H1 (cell line): ENCODE results near the gene NID1. TPM values are rescaled to one million over a fixed set of nuclear protein-coding genes. Genes with fewer than 3 reads are reported as not detected.

Source experiments
- HDAC6 ChIP-seq: IDR thresholded peaks from one replicate; pipeline ENCODE4 v1.7.1; 2012; ENCODE audit warnings: low read depth, mild to moderate bottlenecking, inconsistent platforms, low read length, moderate library complexity
- NANOG ChIP-seq: IDR thresholded peaks from 2 replicates; pipeline ENCODE4 v1.6.1; 2011; ENCODE audit warnings: low read length, low read depth, mild to moderate bottlenecking, inconsistent platforms; ENCODE audit not compliant: insufficient read depth, poor library complexity, severe bottlenecking
- ZNF274 ChIP-seq: IDR thresholded peaks from 2 replicates; pipeline ENCODE4 v1.7.0; 2012; ENCODE audit warnings: low read length, borderline replicate concordance; ENCODE audit errors: extremely low read depth
- polyA plus RNA-seq, 7 experiments: library from polyadenylated mRNA; depleted of rRNA in 3 of 7; stranded (reverse) in 5 of 7; unstranded in 2 of 7; fragments of >200 nt in 5 of 7; fragments of 200-250 nt in 2 of 7; gene quantifications; 1 replicate in 5 of 7; 2 replicates in 1 of 7; 4 replicates in 1 of 7; pipeline versions ENCODE4 v1.2.1 to v1.2.3, GENCODE V29; 2011 to 2013; ENCODE audit warnings: missing spikeins in 2 of 7, mixed read lengths in 2 of 7
- total RNA-seq: library from RNA; stranded (reverse); fragmentation: NEBNext Ultra II Directional; extraction: Animal tissue kit (Norgen Biotek cat#: 25700); gene quantifications from 2 replicates; pipeline ENCODE4 v1.2.1, GENCODE V29; 2021

NID1 gene
- total and polyA plus RNA-seq, 2 of the 8 experiments (the other 6 are each of a cell fraction or from before 2014, with no cell fraction given), result 20.9 to 25.4 TPM

DNA sequence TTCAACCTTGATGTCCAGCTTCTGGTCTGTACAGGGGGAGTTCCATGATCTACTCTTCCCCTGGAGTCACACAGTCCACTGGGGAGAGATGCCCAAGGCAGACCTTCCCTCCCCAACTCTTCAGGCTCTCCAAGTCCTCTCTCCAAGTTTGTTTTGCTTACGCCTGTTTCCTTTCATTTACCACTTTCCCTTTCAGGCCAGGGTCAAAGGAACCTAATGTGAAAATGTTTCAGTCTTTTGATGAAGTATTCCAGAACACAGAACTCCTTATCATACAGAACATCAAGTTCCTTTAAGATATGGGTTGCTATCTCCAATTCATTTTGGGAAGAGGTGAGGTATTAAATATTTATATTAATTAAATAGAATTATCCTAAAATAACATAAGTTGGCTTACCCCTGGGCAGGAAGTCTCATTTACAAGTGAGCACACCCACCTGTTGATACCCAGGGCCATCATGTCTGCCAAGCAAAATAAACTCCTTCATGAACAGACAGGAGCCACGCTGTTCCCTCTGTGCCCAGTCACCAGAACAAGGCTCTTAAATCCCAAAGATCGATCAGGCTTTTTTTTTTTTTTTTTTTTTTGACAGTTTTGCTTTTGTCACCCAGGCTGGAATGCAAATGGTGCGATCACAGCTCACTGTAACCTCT is 116.0 kb downstream of the NID1 start (continued):
- TF ChIP-seq NANOG (no peak), HDAC6 (no peak), ZNF274 (no peak)
